Spleen (tissue), 11 donors: ENCODE results near the gene CACNA2D3. TPM values are rescaled to one million over a fixed set of nuclear protein-coding genes. Genes with fewer than 3 reads are reported as not detected.

Experiments used
- DNase-seq: peaks from one replicate; pipeline ENCODE4 v3.0.0-alpha.2; 2020
- H3K27ac ChIP-seq, 8 donors: fragments of 200-600 bp; sonication (generic) in 7 of 8; 1 replicate in 4 of 8; 2 replicates in 4 of 8; pipeline versions ENCODE4 v1.5.0 to v1.8.0; 2016 to 2021; ENCODE audit warnings: inconsistent platforms in 4 of 8, mild to moderate bottlenecking in 4 of 8, moderate library complexity in 1 of 8
- H3K27me3 ChIP-seq, 7 donors: fragments of 200-600 bp; sonication (generic) in 6 of 7; replicated peaks in 1 of 7; 1 replicate in 4 of 7; 2 replicates in 3 of 7; pipeline versions ENCODE4 v1.5.0 to v1.8.0; 2016 to 2021; ENCODE audit warnings: inconsistent platforms in 3 of 7, mild to moderate bottlenecking in 1 of 7
- H3K36me3 ChIP-seq, 6 donors: fragments of 200-600 bp; sonication (generic) in 5 of 6; 1 replicate in 4 of 6; 2 replicates in 2 of 6; pipeline versions ENCODE4 v1.5.0 to v1.8.0; 2016 to 2021; ENCODE audit warnings: inconsistent platforms in 2 of 6
- H3K4me1 ChIP-seq, 6 donors: fragments of 200-600 bp; sonication (generic) in 5 of 6; 1 replicate in 3 of 6; 2 replicates in 3 of 6; pipeline versions ENCODE4 v1.5.0 to v1.8.0; 2016 to 2021; ENCODE audit warnings: inconsistent platforms in 3 of 6
- H3K4me3 ChIP-seq, 8 donors: fragments of 200-600 bp; sonication (generic) in 7 of 8; 1 replicate in 4 of 8; 2 replicates in 4 of 8; pipeline versions ENCODE4 v1.5.0 to v1.8.0; 2016 to 2021; ENCODE audit warnings: inconsistent platforms in 4 of 8, mild to moderate bottlenecking in 4 of 8, moderate library complexity in 2 of 8
- H3K9me3 ChIP-seq, 8 donors: fragments of 200-600 bp; sonication (generic) in 7 of 8; 1 replicate in 4 of 8; 2 replicates in 4 of 8; pipeline versions ENCODE4 v1.5.0 to v1.8.0; 2016 to 2021; ENCODE audit warnings: inconsistent platforms in 4 of 8
- POLR2A ChIP-seq, 3 donors: fragments of 450-650 bp; IDR thresholded peaks; one replicate each; pipeline ENCODE4 v1.5.1; 2017; ENCODE audit warnings: antibody characterized with exemption in 3 of 3, mild to moderate bottlenecking in 1 of 3
- POLR2AphosphoS5 ChIP-seq, 3 donors: sonication (generic); formaldehyde crosslinking; IDR thresholded peaks; one replicate each; pipeline ENCODE4 v1.5.1; 2017; ENCODE audit warnings: antibody characterized with exemption in 3 of 3
- WGBS, 5 donors: extraction: QIAGEN DNeasy Blood & Tissue Kit in 3 of 5; methylation state at CpG; one replicate each; pipeline versions ENCODE4 v1.1.5 to v1.1.7; 2013 to 2018; 5-methylcytosine and 5-hydroxymethylcytosine counted together
- intact Hi-C: fragments of 100-400 bp; cut with DNase I; formaldehyde crosslinking; loops from one replicate; pipeline ENCODE4 v1.15.0; 2023; ENCODE audit warnings: low total_unique reads
- polyA plus RNA-seq, 3 donors: library from polyadenylated mRNA; stranded (reverse); fragments of 200-250 nt; gene quantifications; one replicate each; pipeline ENCODE4 v1.2.1, GENCODE V29; 2013
- total RNA-seq, 7 donors: library from RNA; depleted of rRNA in 3 of 7; stranded (reverse); fragments of >200 nt in 3 of 7; fragmentation: NEBNext Ultra II Directional in 4 of 7; extraction: Animal tissue kit (Norgen Biotek cat#: 25700) in 4 of 7; gene quantifications; one replicate each; pipeline versions ENCODE4 v1.1.0 to v1.2.1, GENCODE V29; 2016 to 2021
- TF ChIP-seq, protein P1 (sequence below), 11 experiments: fragments of 200-600 bp in 7 of 11; fragments of 450-650 bp in 4 of 11; sonication (generic) in 4 of 11; IDR thresholded peaks in 8 of 11; conservative IDR thresholded peaks in 3 of 11; 1 replicate in 7 of 11; 2 replicates in 4 of 11; pipeline versions ENCODE4 v1.4.0 to v1.8.0; 2016 to 2021; ENCODE audit warnings: antibody characterized with exemption in 11 of 11, inconsistent platforms in 4 of 11, mild to moderate bottlenecking in 1 of 11
- donor health status: healthy with polysubstance abuse.
- donor health status: DM: no; HTN: no; CAD: no; lungs with moderate emphysema.
- donor health status: DM: no; HTN: no; CAD: no.
- donor health status: Bipolar disorder and iron deficiency.
- donor health status: healthy.
- donor health status: DM: no; HTN: no; CAD: no.
- donor health status: DM: yes; HTN: yes; CAD: no.

CACNA2D3 gene
- total and polyA plus RNA-seq, 10 donors, result 0.83 to 4.9 (median 2.9) TPM

DNA sequence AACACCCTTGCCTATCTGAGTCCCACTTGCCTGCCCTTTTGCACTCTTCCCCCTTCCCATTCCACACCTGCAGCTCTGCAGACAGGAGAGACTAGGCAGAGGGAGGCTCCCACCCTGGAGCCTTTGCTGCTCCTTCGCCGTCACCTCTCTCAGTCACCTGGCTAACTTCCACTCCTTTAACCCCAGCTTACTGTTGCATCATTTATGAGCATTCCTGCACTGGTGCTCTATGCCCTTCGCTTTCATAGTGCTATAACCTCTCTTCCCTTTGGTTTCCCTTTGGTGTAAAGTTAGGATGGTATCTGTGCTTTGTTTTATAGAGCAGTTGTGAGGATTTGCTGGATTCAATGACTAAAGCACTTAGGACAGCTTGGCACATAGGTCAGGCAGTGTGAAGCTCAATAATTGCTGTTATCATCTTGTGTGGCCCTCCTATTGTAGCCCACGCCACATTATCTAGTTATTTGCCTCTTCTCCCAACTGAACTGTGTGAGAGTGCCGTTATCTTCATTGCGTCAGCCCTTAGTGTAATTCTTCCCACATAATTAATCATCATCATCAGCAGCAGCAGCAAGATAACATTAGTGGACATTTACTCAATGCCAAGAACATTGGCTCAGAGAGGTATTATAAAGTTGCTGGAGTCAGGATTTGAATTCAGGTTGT, 253.9 kb downstream of the CACNA2D3 start:
- no peaks in the 10 kb centered on the region for H3K9me3 ChIP-seq
- WGBS, 5 donors, result 67 to 81% (median 73%) methylated on average over 6 of the region's 6 CpGs
- TF ChIP-seq POLR2A (IDR thresholded peaks at IDR 0.05) (no peak), POLR2AphosphoS5 (IDR thresholded peaks at IDR 0.05) (no peak)
- TF ChIP-seq, protein P1, sequence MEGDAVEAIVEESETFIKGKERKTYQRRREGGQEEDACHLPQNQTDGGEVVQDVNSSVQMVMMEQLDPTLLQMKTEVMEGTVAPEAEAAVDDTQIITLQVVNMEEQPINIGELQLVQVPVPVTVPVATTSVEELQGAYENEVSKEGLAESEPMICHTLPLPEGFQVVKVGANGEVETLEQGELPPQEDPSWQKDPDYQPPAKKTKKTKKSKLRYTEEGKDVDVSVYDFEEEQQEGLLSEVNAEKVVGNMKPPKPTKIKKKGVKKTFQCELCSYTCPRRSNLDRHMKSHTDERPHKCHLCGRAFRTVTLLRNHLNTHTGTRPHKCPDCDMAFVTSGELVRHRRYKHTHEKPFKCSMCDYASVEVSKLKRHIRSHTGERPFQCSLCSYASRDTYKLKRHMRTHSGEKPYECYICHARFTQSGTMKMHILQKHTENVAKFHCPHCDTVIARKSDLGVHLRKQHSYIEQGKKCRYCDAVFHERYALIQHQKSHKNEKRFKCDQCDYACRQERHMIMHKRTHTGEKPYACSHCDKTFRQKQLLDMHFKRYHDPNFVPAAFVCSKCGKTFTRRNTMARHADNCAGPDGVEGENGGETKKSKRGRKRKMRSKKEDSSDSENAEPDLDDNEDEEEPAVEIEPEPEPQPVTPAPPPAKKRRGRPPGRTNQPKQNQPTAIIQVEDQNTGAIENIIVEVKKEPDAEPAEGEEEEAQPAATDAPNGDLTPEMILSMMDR (IDR thresholded peaks at IDR 0.05 in 8 of 11, conservative IDR thresholded peaks at IDR 0.05 in 3 of 11), result no peak
- intact Hi-C loops, result no loop called here
- H3K27ac ChIP-seq, result no peak overlapping the region
- H3K4me1 ChIP-seq, result no peaks in the 10 kb centered on the region
- H3K36me3 ChIP-seq, result no peaks in the 10 kb centered on the region
- no peak for DNase-seq
- no peak overlapping the region for H3K4me3 ChIP-seq
- H3K27me3 ChIP-seq, result no peaks in the 10 kb centered on the region

DNA sequence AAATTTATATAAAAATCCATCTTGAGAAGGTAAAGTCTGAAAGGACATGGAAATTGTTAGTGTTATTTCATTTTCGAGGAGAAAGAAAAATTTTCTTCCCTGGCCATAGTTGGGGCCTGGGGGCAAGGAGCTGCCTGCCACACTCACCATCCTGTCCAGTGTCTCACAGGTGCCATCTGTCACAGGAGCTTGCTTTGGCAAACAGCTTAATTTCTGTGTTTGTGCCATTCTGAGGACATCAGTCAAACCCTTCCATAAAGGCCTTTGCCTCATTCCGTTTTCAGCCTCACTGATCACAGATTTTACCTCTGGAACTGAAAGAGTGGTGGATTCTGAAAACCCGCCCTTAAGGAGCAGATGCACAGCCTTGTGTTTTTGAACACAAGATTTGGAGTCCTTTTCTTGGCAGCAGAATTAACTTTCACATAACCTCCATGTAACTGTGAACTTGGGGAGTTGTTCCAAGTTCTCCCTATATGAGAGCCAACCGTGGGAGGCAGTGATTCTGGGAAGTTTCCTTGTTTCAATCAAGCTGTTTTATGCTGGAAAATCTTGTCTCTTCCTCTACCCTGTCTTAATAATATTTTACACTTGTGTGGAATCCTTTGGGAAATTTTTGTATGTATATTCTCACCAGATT, 254.7 kb downstream of the CACNA2D3 start:
- Histone ChIP-seq H3K36me3 (no peaks in the 10 kb centered on the region), H3K4me1 (no peaks in the 10 kb centered on the region), H3K27me3 (no peaks in the 10 kb centered on the region), H3K4me3 (no peak overlapping the region), H3K27ac (peak overlapping the region in 1 of 8 donors; percentile 8), H3K9me3 (no peaks in the 10 kb centered on the region)
- WGBS, 5 donors, result 58 to 75% (median 64%) methylated on average over 4 of the region's 4 CpGs
- TF ChIP-seq, protein P1 (IDR thresholded peaks at IDR 0.05 in 8 of 11, conservative IDR thresholded peaks at IDR 0.05 in 3 of 11), result no peak
- TF ChIP-seq POLR2AphosphoS5 (IDR thresholded peaks at IDR 0.05) (no peak), POLR2A (IDR thresholded peaks at IDR 0.05) (no peak)
- DNase-seq, result no peak
- intact Hi-C loops, result no loop called here

DNA sequence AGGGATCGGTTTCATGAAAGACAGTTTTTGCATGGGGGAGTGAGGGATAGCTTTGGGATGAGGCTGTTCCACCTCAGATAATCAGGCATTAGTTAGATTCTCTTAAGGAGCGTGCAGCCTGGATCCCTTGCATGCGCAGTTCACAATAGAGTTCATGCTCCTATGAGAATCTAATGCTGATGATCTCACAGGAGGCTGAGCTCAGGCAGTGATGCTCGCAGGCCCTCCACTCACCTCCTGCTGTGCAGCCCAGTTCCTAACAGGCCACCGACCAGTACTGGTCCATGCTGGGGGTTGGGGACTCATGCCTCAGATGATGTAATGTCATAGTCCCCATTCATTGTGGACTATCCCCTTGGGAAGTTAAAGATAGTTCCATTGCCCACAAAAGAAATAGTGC, 255.8 kb downstream of the CACNA2D3 start:
- no peak overlapping the region for H3K27ac ChIP-seq
- no peaks in the 10 kb centered on the region for H3K4me1 ChIP-seq
- no peak overlapping the region for H3K4me3 ChIP-seq
- no peak for TF ChIP-seq POLR2A (IDR thresholded peaks at IDR 0.05)
- no peak for TF ChIP-seq POLR2AphosphoS5 (IDR thresholded peaks at IDR 0.05)
- TF ChIP-seq, protein P1 (IDR thresholded peaks at IDR 0.05 in 8 of 11, conservative IDR thresholded peaks at IDR 0.05 in 3 of 11), result no peak
- intact Hi-C loops, result no loop called here
- WGBS, 5 donors, result 87 to 92% (median 88%) methylated on average over 3 to 5 of the region's 5 CpGs
- DNase-seq, result no peak
- H3K36me3 ChIP-seq, result no peaks in the 10 kb centered on the region
- H3K9me3 ChIP-seq, result no peaks in the 10 kb centered on the region
- H3K27me3 ChIP-seq, result no peaks in the 10 kb centered on the region

DNA sequence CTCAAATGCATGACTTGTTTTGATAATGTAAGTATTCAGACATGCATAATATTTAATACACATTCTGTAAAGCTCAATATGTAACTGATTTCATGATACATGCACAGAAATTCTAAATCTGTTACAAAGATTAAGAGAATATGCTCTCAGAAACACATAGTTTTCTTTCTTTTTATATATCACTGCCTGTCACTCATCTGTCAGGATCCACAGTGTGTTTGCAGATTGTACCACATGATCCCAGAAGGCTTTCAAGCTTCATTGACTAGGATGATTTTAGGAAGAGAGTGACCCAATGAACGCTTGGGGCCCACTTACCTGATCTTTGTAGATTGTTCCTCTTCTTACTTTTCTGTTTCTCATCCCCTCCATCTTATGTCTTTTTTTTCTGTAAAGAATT, 261.9 kb downstream of the CACNA2D3 start:
- WGBS, 5 donors, result 73 to 90% (median 83%) methylated on average over 1 of the region's 1 CpG
- intact Hi-C loops, result no loop called here
- no peak overlapping the region for H3K4me3 ChIP-seq
- H3K9me3 ChIP-seq, result no peaks in the 10 kb centered on the region
- H3K36me3 ChIP-seq, result no peaks in the 10 kb centered on the region
- no peaks in the 10 kb centered on the region for H3K27me3 ChIP-seq
- no peak for DNase-seq
- H3K27ac ChIP-seq, result no peak overlapping the region
- no peaks in the 10 kb centered on the region for H3K4me1 ChIP-seq
- TF ChIP-seq, protein P1 (IDR thresholded peaks at IDR 0.05 in 8 of 11, conservative IDR thresholded peaks at IDR 0.05 in 3 of 11), result no peak
- no peak for TF ChIP-seq POLR2A (IDR thresholded peaks at IDR 0.05)
- TF ChIP-seq POLR2AphosphoS5 (IDR thresholded peaks at IDR 0.05), result no peak
